M059J (cell line): ENCODE measurements around the gene CCDC194. TPM values are rescaled to one million over a fixed set of nuclear protein-coding genes. Genes with fewer than 3 reads are reported as not detected.
"Not testable (repeated sequence)": the region's sequence is repeated elsewhere in the genome, so short reads cannot be mapped to it uniquely, and the experiment has no call there.

Experiments used
- DNase-seq: peaks from one replicate; pipeline ENCODE4 v3.0.0-alpha.2; 2012; ENCODE audit warnings: low read depth
- total RNA-seq: library from RNA; depleted of rRNA; stranded (reverse); fragments of >200 nt; shearing (Covaris generic); gene quantifications from 2 replicates; pipeline ENCODE4 v1.2.3, GENCODE V29; 2014

Gene CCDC194
- total RNA-seq, 1 experiment from 2014 or later, result 0.47 TPM

- DNase-seq, result no peak
Observed at GRCh38 chr19:17376935-17377600, 16.9 kb downstream of the CCDC194 start, which contains the start of gene PLVAP. TSS of gene PLVAP (minus strand) at chr19:17377342. CDS start at chr19:17377288, 54 bp downstream.

GRCh38 chr19:17370026-17370587, 23.9 kb downstream of the CCDC194 start:
- no peak for DNase-seq

- no peak for DNase-seq
Observed at GRCh38 chr19:17365361-17365760, 28.6 kb downstream of the CCDC194 start.

- not testable (repeated sequence) for DNase-seq
Observed at GRCh38 chr19:17363852-17364605, 30.0 kb downstream of the CCDC194 start.

- no peak for DNase-seq
Observed at GRCh38 chr19:17359905-17360800, 33.8 kb downstream of the CCDC194 start.

GRCh38 chr19:17358395-17358794, 35.6 kb downstream of the CCDC194 start:
- DNase-seq, result peak; percentile 60

- no peak for DNase-seq
Observed at GRCh38 chr19:17357724-17358123, 36.3 kb downstream of the CCDC194 start.

GRCh38 chr19:17357078-17357666, 36.8 kb downstream of the CCDC194 start:
- DNase-seq, result no peak

- DNase-seq, result no peak
Observed at GRCh38 chr19:17353386-17353785, 40.6 kb downstream of the CCDC194 start.

- no peak for DNase-seq
Observed at GRCh38 chr19:17352608-17353280, 41.3 kb downstream of the CCDC194 start.

GRCh38 chr19:17351815-17352435, 42.1 kb downstream of the CCDC194 start:
- no peak for DNase-seq

GRCh38 chr19:17348700-17349099, 45.3 kb downstream of the CCDC194 start:
- peak; percentile 87 for DNase-seq

- no peak for DNase-seq
Observed at GRCh38 chr19:17347877-17348276, 46.1 kb downstream of the CCDC194 start.

- DNase-seq, result peak; percentile 59
Observed at GRCh38 chr19:17347361-17347760, 46.6 kb downstream of the CCDC194 start.

GRCh38 chr19:17346109-17346671, 47.8 kb downstream of the CCDC194 start:
- DNase-seq, result peak; percentile 59

- no peak for DNase-seq
Observed at GRCh38 chr19:17341845-17342244, 52.2 kb downstream of the CCDC194 start.

GRCh38 chr19:17341386-17341785, 52.6 kb downstream of the CCDC194 start:
- DNase-seq, result no peak

- no peak for DNase-seq
Observed at GRCh38 chr19:17340871-17341357, 53.1 kb downstream of the CCDC194 start.
